ENCODE measurements around the gene HORMAD2. TPM values are rescaled to one million over a fixed set of nuclear protein-coding genes. Genes with fewer than 3 reads are reported as not detected.
A peak's percentile ranks its signal among the peaks of the same experiment; 100 is the strongest.

HORMAD2 gene
- polyA plus RNA-seq, 2 of the 4 experiments (the other 2 are of a cell fraction): not detected

GRCh38 chr22:30210235-30210909 lies 130.1 kb downstream of the HORMAD2 start (continued):
- no peak for TF ChIP-seq CHD4 (IDR thresholded peaks at IDR 0.05; ENCODE audit: borderline replicate concordance)
- TF ChIP-seq EP300 (IDR thresholded peaks at IDR 0.05): peak; percentile 65 to 81; a peak in 3 of 5 replicates
- no peak for TF ChIP-seq MYC (IDR thresholded peaks at IDR 0.05; ENCODE audit: borderline replicate concordance, low read length)
- no peak for TF ChIP-seq BHLHE40 (IDR thresholded peaks at IDR 0.05; ENCODE audit: low read depth, low read length)
- TF ChIP-seq MAX (IDR thresholded peaks at IDR 0.05): peak; percentile 73
- TF ChIP-seq ATOH8 (CRISPR knock-in tag; IDR thresholded peaks at IDR 0.05; ENCODE audit: low read depth): peak; percentile 60; the same call in 1 of the 2 replicates
- TF ChIP-seq KDM1A (IDR thresholded peaks at IDR 0.05; ENCODE audit: low read depth): no peak
- TF ChIP-seq POLR2A (IDR thresholded peaks at IDR 0.05; ENCODE audit: low read length): no peak
- TF ChIP-seq TFCP2L1 (CRISPR knock-in tag; IDR thresholded peaks at IDR 0.05): no peak
- 0 out of 5 replicates have a peak, but pooled peaks of 1 of the 2 experiments have one; percentile 12 for TF ChIP-seq RAD21 (conservative IDR thresholded peaks at IDR 0.05 in 1 of 2, IDR thresholded peaks at IDR 0.05 in 1 of 2)
- TF ChIP-seq EHF (CRISPR knock-in tag; IDR thresholded peaks at IDR 0.05): peak; percentile 85
- peak; percentile 79; the same call in 1 of the 2 replicates for TF ChIP-seq TP53 (CRISPR knock-in tag; IDR thresholded peaks at IDR 0.05)
- TF ChIP-seq ELK1 (IDR thresholded peaks at IDR 0.05; ENCODE audit: low read depth, low read length): no peak
- no peak for TF ChIP-seq ZC3H11A (IDR thresholded peaks at IDR 0.05)
- TF ChIP-seq JUNB (IDR thresholded peaks at IDR 0.05): peak; percentile 69; the same call in 1 of the 2 replicates
- no peak for TF ChIP-seq USF2 (IDR thresholded peaks at IDR 0.05)
- TF ChIP-seq RNF2 (IDR thresholded peaks at IDR 0.05; ENCODE audit: borderline replicate concordance, low read depth): no peak
- no peak for TF ChIP-seq HOXA7 (CRISPR knock-in tag; IDR thresholded peaks at IDR 0.05)
- peak; percentile 56; the same call in 1 of the 2 replicates for TF ChIP-seq GATA3 (IDR thresholded peaks at IDR 0.05; ENCODE audit: borderline replicate concordance)
- TF ChIP-seq ESRRA (IDR thresholded peaks at IDR 0.05; ENCODE audit: borderline replicate concordance, low read length): no peak
- no peak for TF ChIP-seq MAFK (IDR thresholded peaks at IDR 0.05; ENCODE audit: partially characterized antibody)
- no peak for TF ChIP-seq POLR2AphosphoS2 (conservative IDR thresholded peaks at IDR 0.05; ENCODE audit: low read length)
- no peak for TF ChIP-seq EHMT2 (IDR thresholded peaks at IDR 0.05; ENCODE audit: low read depth)
- no peak for TF ChIP-seq KDM5A (IDR thresholded peaks at IDR 0.05)
- TF ChIP-seq HOXB5 (CRISPR knock-in tag; IDR thresholded peaks at IDR 0.05): peak; percentile 83; the same call in 1 of the 2 replicates
- TF ChIP-seq RCOR1 (IDR thresholded peaks at IDR 0.05; ENCODE audit: low read depth, low read length): no peak
- TF ChIP-seq FOSL2 (IDR thresholded peaks at IDR 0.05): peak; percentile 39
- peak; percentile 90 for TF ChIP-seq FOSL2 (CRISPR knock-in tag; IDR thresholded peaks at IDR 0.05)
- no peak for TF ChIP-seq MAZ (IDR thresholded peaks at IDR 0.05; ENCODE audit: borderline replicate concordance, low read depth, low read length)
- TF ChIP-seq CBX2 (IDR thresholded peaks at IDR 0.05; ENCODE audit: borderline replicate concordance, low read depth): no peak
- no peak for TF ChIP-seq SREBF2 (IDR thresholded peaks at IDR 0.05)
- TF ChIP-seq CBX8 (IDR thresholded peaks at IDR 0.05): no peak
- no peak for TF ChIP-seq ZFP36 (IDR thresholded peaks at IDR 0.05; ENCODE audit: borderline replicate concordance, partially characterized antibody)
- TF ChIP-seq E2F6 (IDR thresholded peaks at IDR 0.05; ENCODE audit: borderline replicate concordance, low read depth): peak; percentile 51; the same call in 1 of the 2 replicates
- TF ChIP-seq ZNF302 (CRISPR knock-in tag; IDR thresholded peaks at IDR 0.05): peak; percentile 81; the same call in 1 of the 2 replicates
- TF ChIP-seq NR3C1 (IDR thresholded peaks at IDR 0.05): no peak
- no peak for TF ChIP-seq FOSB (CRISPR knock-in tag; IDR thresholded peaks at IDR 0.05)
- no peak for TF ChIP-seq HDAC2 (IDR thresholded peaks at IDR 0.05)
- TF ChIP-seq HEYL (CRISPR knock-in tag; IDR thresholded peaks at IDR 0.05): peak; percentile 64; the same call in 1 of the 2 replicates
- 0 out of 4 replicates have a peak, but pooled peaks of 1 of the 2 experiments have one; percentile 11 for TF ChIP-seq CEBPB (IDR thresholded peaks at IDR 0.05)
- no peak for TF ChIP-seq CHD2 (IDR thresholded peaks at IDR 0.05; ENCODE audit: low read length, partially characterized antibody)
- TF ChIP-seq RARB (CRISPR knock-in tag; IDR thresholded peaks at IDR 0.05): no peak; the same call in 1 of the 2 replicates
- TF ChIP-seq ZSCAN20 (CRISPR knock-in tag; IDR thresholded peaks at IDR 0.05): peak; percentile 58; the same call in 1 of the 2 replicates

Data from A549 (cell line).